Loucy (cell line): ENCODE results near the gene SCAPER.

Experiments used
- CTCF ChIP-seq: fragments of 200-600 bp; sonication (generic); conservative IDR thresholded peaks from 2 replicates; pipeline ENCODE4 v1.5.1; 2014; ENCODE audit warnings: mild to moderate bottlenecking, antibody characterized with exemption, low read length
- EZH2phosphoT487 ChIP-seq: fragments of 200-600 bp; IDR thresholded peaks from 2 replicates; pipeline ENCODE4 v1.6.1; 2018; ENCODE audit warnings: antibody characterized with exemption, mild to moderate bottlenecking, moderate library complexity, borderline replicate concordance

- no peak for TF ChIP-seq EZH2phosphoT487
- no peak for TF ChIP-seq CTCF
These were observed 186.3 kb downstream of the SCAPER start for GRCh38 chr15:76718863-76719262.
